ENCODE measurements around the gene FCAR.

Gene FCAR

DNA sequence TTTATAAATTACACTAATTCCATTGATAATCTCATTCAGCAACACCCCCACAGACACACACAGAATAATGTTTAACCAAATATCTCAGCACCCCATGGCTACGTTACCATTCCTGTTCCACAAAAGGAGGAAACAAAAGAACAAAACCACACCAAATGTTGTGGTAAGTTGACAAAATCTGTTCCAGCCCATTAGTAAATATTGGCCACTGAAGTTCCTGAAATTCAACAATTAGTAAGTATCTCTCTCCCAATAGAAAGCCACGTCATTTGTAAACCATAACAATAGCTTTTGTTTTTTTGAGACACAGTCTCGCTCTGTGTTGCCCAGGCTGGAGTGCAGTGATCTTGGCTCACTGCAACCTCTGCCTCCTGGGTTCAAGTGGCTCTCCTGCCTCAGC, 2.3 kb upstream of the FCAR start:
- no peak overlapping the region for H3K27ac ChIP-seq
- TF ChIP-seq CTCF (conservative IDR thresholded peaks at IDR 0.05): no peak

DNA sequence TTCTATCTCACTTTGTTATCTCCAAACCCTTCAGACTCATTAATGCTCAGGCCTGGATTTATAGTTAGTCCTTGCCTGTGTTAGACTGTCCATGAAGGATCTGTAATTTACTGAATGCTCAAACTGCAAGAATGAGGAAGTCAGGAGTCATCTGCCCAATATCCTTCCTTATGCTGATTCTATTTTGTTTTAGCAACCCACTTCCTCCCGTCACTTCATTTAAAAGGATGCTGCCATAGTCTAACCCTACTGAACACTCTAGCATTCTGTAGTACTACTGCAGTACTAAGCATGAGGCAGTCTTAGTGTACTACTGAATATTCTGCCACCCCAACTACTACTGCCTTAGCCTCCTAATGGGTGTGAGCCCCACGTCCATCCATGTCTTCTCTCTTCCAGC, 1.5 kb downstream of the FCAR start:
- H3K27ac ChIP-seq: no peak overlapping the region

GRCh38 chr19:54877471-54877870, 3.4 kb downstream of the FCAR start:
- no peak for TF ChIP-seq CTCF (conservative IDR thresholded peaks at IDR 0.05)

More for the DNA sequence above, 1.5 kb downstream of the FCAR start:
- TF ChIP-seq CTCF (conservative IDR thresholded peaks at IDR 0.05): no peak

DNA sequence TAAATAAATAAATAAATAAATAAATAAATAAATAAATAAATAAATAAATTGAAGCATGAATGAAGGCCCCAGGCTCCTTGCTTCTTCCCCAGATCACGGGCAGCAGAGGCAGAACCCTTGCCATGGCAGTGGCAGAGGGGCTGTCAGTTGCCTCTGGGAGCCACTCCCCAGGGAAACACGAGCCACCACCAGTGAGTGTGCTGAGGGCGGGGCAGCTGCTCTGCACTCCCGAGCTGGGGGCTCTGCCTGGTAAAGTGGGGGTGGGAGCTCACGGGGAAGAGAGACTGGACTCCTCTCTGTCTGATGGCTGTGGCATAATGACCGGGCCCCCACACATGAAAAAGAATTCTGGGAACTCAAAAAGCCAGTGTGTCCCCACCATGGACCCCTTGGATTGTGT, 7.8 kb downstream of the FCAR start:
- H3K27ac ChIP-seq: no peak overlapping the region

More at GRCh38 chr19:54877471-54877870, 3.4 kb downstream of the FCAR start:
- H3K27ac ChIP-seq: no peak overlapping the region

GRCh38 chr19:54882758-54883157, 8.7 kb downstream of the FCAR start:
- no peak overlapping the region for H3K27ac ChIP-seq
- peak; percentile 59 for TF ChIP-seq CTCF (conservative IDR thresholded peaks at IDR 0.05)

More for the DNA sequence above, 7.8 kb downstream of the FCAR start:
- TF ChIP-seq CTCF (conservative IDR thresholded peaks at IDR 0.05): no peak

GRCh38 chr19:54883228-54883627, 9.2 kb downstream of the FCAR start:
- no peak overlapping the region for H3K27ac ChIP-seq
- no peak for TF ChIP-seq CTCF (conservative IDR thresholded peaks at IDR 0.05)

DNA sequence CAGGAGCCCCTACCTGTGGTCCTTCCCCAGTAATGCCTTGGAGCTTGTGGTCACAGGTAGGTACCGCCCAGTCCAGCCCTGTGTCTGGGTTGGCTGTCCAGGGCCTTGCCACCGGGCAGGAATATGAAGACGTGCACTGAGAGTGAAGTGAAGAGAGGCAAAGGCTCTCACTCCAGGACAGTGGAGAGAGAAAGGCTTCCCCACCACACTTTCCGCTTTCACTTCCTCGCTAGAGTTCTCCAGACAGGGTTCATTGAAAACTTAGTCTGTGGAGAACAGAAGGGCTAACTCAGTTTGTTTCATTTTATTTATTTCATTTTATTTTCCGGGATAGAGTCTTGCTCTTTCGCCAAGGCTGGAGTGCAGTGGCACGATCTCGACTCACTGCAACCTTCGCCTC, 14.2 kb downstream of the FCAR start:
- no peak for TF ChIP-seq CTCF (conservative IDR thresholded peaks at IDR 0.05)
- no peak overlapping the region for H3K27ac ChIP-seq

DNA sequence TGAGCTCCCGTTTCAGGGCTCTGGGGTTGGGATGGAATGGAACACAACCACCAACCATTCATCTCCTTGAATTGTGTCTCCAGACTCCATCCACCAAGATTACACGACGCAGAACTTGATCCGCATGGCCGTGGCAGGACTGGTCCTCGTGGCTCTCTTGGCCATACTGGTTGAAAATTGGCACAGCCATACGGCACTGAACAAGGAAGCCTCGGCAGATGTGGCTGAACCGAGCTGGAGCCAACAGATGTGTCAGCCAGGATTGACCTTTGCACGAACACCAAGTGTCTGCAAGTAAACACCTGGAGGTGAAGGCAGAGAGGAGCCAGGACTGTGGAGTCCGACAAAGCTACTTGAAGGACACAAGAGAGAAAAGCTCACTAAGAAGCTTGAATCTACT, 15.5 kb downstream of the FCAR start:
- no peak for TF ChIP-seq CTCF (conservative IDR thresholded peaks at IDR 0.05)
- no peak overlapping the region for H3K27ac ChIP-seq

All from VCaP (cell line).